GM12875 (cell line): ENCODE measurements around the gene AGAP6.
"Not testable (repeated sequence)": the region's sequence is repeated elsewhere in the genome, so short reads cannot be mapped to it uniquely, and the experiment has no call there.

Experiments
- H3K4me3 ChIP-seq: one replicate; pipeline ENCODE4 v1.5.1; 2011; ENCODE audit warnings: low read depth, low read length, control low read depth
- TF ChIP-seq, protein P1 (sequence below): IDR thresholded peaks from 2 replicates; pipeline ENCODE4 v1.5.1; 2011; ENCODE audit warnings: low read depth, mild to moderate bottlenecking, control low read depth, inconsistent platforms, low read length, moderate library complexity, borderline replicate concordance; ENCODE audit not compliant: insufficient read depth

The AGAP6 gene

DNA sequence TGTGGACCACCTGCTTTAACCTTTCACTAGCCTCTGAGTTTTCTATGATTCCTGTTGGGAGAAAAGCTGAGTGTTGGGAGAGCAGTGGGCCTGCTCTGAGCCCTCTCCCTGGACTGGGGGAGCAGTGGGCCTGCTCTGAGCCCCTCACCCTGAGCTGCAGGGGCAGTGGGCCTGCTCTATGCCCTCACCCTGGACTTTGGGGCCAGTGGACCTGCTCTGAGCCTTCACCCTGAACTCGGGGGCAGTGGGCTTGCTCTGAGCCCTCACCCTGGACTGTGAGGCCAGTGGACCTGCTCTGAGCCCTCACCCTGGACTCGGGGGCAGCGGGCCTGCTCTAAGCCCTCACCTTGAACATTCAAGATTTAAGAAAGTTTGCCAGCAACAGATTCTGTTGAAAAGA, 33.4 kb downstream of the AGAP6 start:
- TF ChIP-seq, protein P1, sequence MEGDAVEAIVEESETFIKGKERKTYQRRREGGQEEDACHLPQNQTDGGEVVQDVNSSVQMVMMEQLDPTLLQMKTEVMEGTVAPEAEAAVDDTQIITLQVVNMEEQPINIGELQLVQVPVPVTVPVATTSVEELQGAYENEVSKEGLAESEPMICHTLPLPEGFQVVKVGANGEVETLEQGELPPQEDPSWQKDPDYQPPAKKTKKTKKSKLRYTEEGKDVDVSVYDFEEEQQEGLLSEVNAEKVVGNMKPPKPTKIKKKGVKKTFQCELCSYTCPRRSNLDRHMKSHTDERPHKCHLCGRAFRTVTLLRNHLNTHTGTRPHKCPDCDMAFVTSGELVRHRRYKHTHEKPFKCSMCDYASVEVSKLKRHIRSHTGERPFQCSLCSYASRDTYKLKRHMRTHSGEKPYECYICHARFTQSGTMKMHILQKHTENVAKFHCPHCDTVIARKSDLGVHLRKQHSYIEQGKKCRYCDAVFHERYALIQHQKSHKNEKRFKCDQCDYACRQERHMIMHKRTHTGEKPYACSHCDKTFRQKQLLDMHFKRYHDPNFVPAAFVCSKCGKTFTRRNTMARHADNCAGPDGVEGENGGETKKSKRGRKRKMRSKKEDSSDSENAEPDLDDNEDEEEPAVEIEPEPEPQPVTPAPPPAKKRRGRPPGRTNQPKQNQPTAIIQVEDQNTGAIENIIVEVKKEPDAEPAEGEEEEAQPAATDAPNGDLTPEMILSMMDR: no peak
- H3K4me3 ChIP-seq: no peak overlapping the region

DNA sequence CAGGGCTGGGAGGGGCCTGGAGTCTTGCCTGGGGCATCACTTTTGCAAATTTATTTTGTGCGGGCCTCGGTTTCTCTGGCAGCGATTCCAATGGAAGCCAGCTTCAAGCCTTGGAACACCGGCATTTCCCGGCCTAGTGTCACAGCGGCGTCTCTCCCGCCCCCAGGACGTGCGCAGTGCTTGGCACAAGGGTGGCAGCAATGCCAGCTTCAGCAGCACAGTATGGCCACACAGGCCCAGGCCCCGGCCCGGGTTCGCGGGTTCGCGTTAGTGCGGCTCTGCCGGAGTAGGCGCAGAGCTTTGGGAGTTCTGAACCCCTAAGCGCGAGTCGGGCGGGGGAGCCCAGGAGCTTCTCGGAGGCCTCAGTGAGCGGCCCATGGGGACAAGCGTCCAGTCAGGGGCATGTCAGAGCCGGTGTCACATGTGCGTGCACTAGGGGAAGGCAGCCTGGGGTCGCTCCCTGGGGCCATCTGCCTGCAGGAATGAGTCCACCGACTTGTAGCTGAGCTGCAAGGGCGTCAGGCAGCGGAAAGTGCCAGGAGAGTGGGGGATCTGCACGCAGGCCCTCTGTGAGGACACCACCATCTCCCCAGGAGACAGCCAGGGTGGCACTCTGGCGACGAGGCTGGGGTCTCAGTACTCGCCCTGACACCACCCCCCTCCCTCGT, 36.6 kb downstream of the AGAP6 start:
- not testable (repeated sequence) for H3K4me3 ChIP-seq

DNA sequence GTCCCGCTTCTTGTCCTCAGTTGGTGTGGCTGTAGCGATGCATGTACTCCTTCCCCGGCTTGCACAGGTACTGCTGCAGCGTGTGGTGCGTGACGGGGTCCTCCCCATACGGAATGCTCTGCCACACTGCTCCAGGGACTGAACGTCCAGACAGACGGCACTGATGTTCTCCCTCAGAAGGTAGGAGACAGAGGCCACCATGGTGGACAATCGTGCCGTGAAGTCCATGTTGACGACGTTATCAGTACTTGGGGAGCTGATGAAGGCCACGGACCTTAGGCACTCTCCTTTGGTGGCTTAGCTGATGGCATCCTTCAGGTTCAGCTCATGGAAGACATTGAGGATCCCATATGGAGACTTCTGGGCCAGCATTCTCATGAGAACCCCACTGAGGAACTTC, 37.4 kb downstream of the AGAP6 start:
- no peak overlapping the region for H3K4me3 ChIP-seq
- TF ChIP-seq, protein P1: no peak

DNA sequence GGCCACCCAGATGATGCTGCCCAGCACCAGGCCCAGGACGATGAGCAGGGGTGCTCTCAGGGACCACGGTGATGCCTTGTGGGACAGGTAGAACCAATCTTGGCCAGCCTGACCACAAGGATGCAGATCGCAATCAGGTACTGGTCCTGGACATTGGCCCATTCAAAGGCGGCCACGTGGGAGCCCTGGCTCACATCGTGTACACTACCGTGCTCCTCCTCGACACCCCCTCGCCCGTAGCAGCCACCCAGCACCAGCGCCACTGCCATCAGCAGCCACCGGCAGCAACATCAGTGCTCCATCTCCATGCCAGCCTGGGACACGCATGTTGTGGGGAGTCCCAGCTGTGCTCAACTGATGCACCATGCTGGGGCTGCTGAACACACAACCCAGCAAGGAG, 39.0 kb downstream of the AGAP6 start:
- TF ChIP-seq, protein P1: no peak
- no peak overlapping the region for H3K4me3 ChIP-seq

DNA sequence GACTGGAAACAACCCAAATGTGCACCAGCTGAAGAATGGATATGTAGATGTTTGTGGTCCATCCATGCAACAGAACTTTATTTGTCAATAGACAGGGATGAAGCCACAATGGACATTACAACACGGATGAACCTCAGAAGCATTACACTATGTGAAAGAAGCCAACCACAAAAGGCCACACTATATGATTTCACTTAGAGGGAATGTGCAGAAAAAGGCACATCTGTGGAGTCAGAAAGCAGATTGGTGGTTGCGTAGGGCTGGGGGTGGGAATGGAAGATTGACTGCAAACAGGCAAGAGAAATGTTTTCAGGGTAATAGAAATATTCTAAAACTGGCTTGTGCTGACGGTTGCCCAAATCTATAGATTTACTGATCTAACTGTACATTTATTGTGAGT, 45.3 kb downstream of the AGAP6 start:
- TF ChIP-seq, protein P1: no peak
- H3K4me3 ChIP-seq: no peak overlapping the region

DNA sequence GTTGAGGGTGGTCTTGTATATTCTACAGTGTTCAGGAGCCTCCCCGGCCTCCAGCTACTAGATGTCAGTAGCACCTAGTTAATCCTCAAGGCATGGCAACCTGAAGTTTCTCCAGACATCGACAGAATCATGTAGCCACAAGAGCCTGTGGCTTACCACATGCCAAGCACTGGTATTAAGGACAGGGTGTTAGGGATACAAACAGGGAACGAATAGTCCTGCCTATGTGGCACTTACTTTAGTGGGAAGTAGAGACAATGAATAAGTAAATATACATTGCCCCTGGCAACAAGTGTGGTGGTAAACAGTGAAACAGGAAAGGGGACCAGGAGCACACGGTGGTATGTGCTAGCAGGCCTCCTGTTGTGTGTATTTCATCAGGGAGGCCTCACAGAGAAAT, 47.1 kb downstream of the AGAP6 start:
- H3K4me3 ChIP-seq: not testable (repeated sequence)

DNA sequence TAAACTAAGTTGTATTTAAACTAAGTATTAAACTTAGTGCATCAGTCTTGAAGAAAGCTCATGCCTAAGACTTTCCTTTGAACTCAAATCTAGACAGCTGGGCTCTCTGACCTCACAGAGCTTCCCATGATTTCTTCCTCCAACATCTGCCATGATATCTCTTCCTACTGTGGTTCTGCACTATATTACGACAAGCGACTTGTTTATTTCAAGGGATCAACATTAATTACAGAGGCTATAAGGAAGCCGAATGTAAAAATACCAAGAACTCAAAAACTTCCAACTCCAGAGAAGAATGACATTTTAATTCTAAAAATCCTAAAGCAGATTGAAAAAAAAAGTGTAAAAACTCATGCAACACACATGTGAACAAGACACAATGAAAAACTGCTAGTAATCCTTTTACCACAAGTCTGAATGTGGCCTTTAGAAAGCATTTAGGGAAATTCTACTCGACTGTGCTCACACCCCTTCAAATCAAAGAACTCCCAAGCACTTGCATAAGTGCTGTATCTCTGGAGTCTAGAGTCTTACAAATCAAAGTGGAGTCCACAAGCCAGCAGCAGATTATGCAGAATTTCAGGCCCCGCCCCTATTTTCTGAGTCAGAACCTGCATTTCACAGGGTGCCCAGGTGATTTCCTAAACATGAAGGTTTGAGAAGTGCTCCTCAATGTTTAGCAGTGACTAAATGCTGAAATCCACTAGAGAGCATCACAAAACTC, 56.9 kb downstream of the AGAP6 start:
- H3K4me3 ChIP-seq: no peak overlapping the region
- TF ChIP-seq, protein P1: no peak

DNA sequence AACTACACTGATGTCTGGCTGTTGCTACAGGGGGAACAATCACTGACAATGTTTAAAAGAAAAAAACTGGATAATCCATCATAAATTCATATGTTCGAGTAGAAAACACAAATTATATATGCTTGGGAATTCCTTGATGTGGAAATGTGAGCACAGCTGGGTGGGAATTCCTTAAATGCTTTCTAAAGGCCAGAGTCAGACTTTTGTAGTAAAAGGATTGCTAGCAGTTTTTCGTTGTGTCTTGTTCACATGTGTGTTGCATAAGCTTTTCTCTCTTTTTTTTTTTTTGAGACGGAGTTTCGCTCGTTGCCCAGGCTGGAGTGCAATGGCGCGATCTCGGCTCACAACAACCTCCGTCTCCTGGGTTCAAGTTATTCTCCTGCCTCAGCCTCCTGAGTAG, 58.3 kb downstream of the AGAP6 start:
- not testable (repeated sequence) for H3K4me3 ChIP-seq

DNA sequence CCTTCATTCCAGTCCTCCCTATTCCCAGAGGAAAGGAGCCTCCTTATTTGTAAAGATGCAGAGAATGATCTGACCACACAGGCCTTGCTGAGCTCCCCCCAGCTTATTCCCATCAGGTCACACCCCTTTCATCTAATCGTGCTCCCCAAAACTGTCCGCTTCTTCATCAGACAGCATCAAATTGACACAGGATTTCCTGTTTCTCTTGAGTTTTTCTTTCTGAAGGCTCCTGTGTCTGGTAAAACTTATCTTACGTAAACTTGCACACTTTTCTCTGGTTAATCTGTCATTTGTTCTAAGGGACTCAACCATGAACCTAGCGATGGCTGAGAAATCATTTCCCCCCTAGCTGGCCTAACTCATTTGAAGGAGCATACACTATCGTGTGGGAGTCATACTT, 59.4 kb downstream of the AGAP6 start:
- not testable (repeated sequence) for H3K4me3 ChIP-seq

DNA sequence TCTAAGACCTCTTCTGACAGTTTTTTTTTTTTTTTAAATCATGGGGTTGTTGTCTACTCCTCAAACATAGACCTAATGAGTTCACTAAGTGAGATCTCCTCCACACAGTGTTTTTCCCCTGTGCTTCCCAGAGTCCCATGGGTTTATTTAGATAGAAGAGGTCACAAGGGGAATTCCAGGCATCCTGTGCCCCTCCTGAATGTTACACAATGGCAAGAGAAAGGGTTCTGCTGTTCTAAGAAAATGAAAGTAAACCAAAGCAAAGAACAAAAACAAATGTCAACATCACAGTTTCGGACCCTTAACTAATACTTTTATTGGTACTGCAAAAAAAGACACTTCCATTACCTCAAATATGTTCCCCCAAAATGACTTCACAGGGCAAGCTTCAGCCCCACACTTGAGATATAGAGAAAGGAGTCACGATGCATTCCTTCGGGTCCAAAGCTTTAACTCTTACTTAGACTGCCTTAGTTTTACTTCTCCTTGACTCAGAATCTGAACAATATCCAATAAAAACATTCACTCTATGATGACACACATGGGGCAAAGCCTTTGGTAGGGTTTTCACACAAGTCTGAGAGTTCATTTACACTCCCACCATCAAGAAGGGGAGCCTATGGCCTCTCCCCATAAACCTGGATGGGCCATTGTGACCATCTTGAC, 63.9 kb downstream of the AGAP6 start:
- H3K4me3 ChIP-seq: not testable (repeated sequence)

DNA sequence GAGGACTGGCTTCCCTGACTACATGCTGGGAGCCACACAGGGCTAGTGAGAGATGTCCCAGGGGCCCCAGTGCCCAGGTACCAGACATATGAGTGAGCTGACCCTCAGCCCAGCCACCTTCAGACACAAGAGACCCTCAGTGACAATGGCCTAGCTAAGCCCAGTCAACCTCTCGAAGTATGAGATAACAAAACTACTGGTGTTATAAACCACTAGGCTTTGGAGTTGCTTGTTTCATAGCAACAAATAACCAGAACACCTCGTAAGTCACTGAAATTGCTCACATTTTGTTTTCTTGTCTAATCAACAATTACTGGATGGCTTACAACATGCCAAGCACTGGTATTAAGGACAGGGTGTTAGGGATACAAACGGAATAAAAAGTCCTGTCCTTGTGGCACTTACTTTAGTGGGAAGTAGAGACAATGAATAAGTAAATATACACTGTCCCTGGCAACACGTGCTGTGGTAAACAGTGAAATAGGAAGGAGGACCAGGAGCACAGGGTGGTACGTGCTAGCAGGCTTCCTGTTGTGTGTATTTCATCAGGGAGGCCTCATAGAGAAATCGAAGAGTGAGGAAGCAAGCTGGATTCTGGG, 64.7 kb downstream of the AGAP6 start:
- H3K4me3 ChIP-seq: not testable (repeated sequence)

DNA sequence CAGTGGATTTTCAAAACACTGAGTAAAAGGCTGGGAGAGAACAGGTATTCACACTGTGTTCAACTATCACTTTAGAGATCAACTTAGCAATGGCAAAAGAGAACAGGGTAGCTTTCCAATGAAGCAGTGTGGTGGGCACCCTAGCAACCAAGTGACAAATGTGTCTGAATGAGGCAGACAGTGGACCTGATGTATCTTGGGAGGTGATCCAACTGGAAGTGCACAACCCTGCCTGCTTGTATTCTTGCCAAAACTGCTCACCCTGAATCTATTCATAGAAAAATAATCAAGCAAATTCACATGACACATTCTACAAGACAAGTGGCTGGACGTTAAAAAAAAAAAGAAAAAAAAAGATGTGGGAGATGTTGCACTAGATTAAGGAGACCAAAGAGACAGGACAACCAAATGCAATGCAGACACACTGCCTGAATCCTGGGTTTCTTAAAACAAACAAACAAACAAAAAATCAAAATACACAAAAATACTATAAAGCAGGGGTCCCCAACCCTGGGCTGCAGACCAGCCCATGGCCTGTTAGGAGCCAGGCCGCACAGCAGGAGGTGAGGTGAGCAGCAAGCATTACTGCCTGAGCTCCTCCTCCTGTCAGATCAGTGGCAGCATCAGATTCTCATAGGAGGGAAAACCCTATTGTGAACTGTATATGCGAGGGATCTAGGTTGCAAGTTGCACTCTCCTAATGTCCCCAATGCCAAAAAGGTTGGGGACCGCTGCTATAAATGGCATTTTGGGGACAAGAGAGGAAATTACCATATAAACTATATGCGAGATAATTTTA, 67.5 kb downstream of the AGAP6 start:
- not testable (repeated sequence) for H3K4me3 ChIP-seq

DNA sequence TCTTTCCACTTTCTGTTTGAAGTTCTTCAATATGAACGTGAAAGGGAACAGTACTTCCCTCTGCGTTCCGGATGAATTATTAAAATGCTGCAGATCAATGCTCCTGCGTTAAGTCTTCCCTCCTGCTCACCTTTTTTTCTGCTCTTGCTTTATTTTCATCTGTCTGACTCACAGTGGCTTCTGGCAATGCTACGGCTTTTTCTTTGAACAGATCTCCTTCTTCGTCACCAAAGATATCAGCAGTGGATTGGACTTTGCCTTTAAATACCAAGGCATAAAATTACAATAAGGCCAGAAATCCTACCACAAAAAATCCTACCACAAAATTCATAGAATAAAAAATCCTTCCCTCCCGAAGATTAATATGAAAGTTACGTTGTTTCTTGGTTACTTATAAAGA, 68.4 kb downstream of the AGAP6 start:
- H3K4me3 ChIP-seq: not testable (repeated sequence)
